ENCODE measurements around the gene EFHC1.

EFHC1 gene

GRCh38 chr6:52546192-52546591, 126.0 kb downstream of the EFHC1 start:
- Histone ChIP-seq H2BK120ac (ENCODE audit: low read depth, low read length) (no peak overlapping the region), H2BK5ac (ENCODE audit: low read length) (no peak overlapping the region), H3K36me3 (ENCODE audit: control insufficient read depth, insufficient read depth, low read length) (no peaks in the 10 kb centered on the region), H3K18ac (ENCODE audit: low read length) (no peak overlapping the region), H2AK5ac (ENCODE audit: low read length) (no peak overlapping the region), H3K4me1 (ENCODE audit: control insufficient read depth, low read depth, low read length) (peaks cover 32% of the 10 kb centered on the region), H3K4me3 (ENCODE audit: low read length) (no peak overlapping the region), H4K5ac (ENCODE audit: low read length) (no peak overlapping the region), H3K79me1 (ENCODE audit: low read length) (peaks cover 33% of the 10 kb centered on the region), H3K9ac (ENCODE audit: low read length) (no peak overlapping the region), H3K27me3 (ENCODE audit: insufficient read depth, low read length, poor library complexity) (no peaks in the 10 kb centered on the region), H3K4ac (ENCODE audit: low read depth, low read length) (no peak overlapping the region), H3K4me2 (ENCODE audit: low read length) (no peak overlapping the region), H4K8ac (ENCODE audit: low read depth, low read length) (no peak overlapping the region), H2BK15ac (replicated peaks; ENCODE audit: low read depth) (no peak overlapping the region), H3K56ac (ENCODE audit: low read length) (no peak overlapping the region), H3K27ac (ENCODE audit: low read depth, low read length) (no peak overlapping the region), H3K23ac (ENCODE audit: low read length) (no peak overlapping the region), H3K79me2 (ENCODE audit: control insufficient read depth, insufficient read depth, low read length) (peaks cover 49% of the 10 kb centered on the region)
- WGBS (ENCODE audit: extremely low coverage, insufficient coverage, low lambda C conversion rate) = no CpG with 5 or more reads among the region's 1 CpG
- no peak for DNase-seq

GRCh38 chr6:52546678-52547077, 126.5 kb downstream of the EFHC1 start:
- no peak overlapping the region for H2BK15ac ChIP-seq (replicated peaks; ENCODE audit: low read depth)
- H2AK5ac ChIP-seq (ENCODE audit: low read length) = no peak overlapping the region
- no CpG with 5 or more reads among the region's 3 CpGs for WGBS (ENCODE audit: extremely low coverage, insufficient coverage, low lambda C conversion rate)
- no peak overlapping the region for H3K27ac ChIP-seq (ENCODE audit: low read depth, low read length)
- no peak overlapping the region for H3K4me3 ChIP-seq (ENCODE audit: low read length)
- H3K4me2 ChIP-seq (ENCODE audit: low read length) = no peak overlapping the region
- H2BK120ac ChIP-seq (ENCODE audit: low read depth, low read length) = no peak overlapping the region
- H4K8ac ChIP-seq (ENCODE audit: low read depth, low read length) = no peak overlapping the region
- peak overlapping the region; percentile 20 for H3K18ac ChIP-seq (ENCODE audit: low read length)
- H3K79me1 ChIP-seq (ENCODE audit: low read length) = peaks cover 30% of the 10 kb centered on the region
- no peak overlapping the region for H3K4ac ChIP-seq (ENCODE audit: low read depth, low read length)
- H3K79me2 ChIP-seq (ENCODE audit: control insufficient read depth, insufficient read depth, low read length) = peaks cover 46% of the 10 kb centered on the region
- no peak overlapping the region for H3K9ac ChIP-seq (ENCODE audit: low read length)
- no peak for DNase-seq
- no peak overlapping the region for H4K5ac ChIP-seq (ENCODE audit: low read length)
- H3K23ac ChIP-seq (ENCODE audit: low read length) = no peak overlapping the region
- H3K56ac ChIP-seq (ENCODE audit: low read length) = peak overlapping the region; percentile 43
- H3K36me3 ChIP-seq (ENCODE audit: control insufficient read depth, insufficient read depth, low read length) = no peaks in the 10 kb centered on the region
- H3K27me3 ChIP-seq (ENCODE audit: insufficient read depth, low read length, poor library complexity) = no peaks in the 10 kb centered on the region
- no peak overlapping the region for H2BK5ac ChIP-seq (ENCODE audit: low read length)
- peaks cover 31% of the 10 kb centered on the region for H3K4me1 ChIP-seq (ENCODE audit: control insufficient read depth, low read depth, low read length)

- Histone ChIP-seq H4K5ac (ENCODE audit: low read length) (no peak overlapping the region), H3K4me3 (ENCODE audit: low read length) (no peak overlapping the region), H2BK15ac (replicated peaks; ENCODE audit: low read depth) (no peak overlapping the region), H3K27me3 (ENCODE audit: insufficient read depth, low read length, poor library complexity) (no peaks in the 10 kb centered on the region), H3K4me2 (ENCODE audit: low read length) (no peak overlapping the region), H2BK5ac (ENCODE audit: low read length) (no peak overlapping the region), H3K4ac (ENCODE audit: low read depth, low read length) (no peak overlapping the region), H2BK120ac (ENCODE audit: low read depth, low read length) (peak overlapping the region; percentile 51), H2AK5ac (ENCODE audit: low read length) (no peak overlapping the region), H3K56ac (ENCODE audit: low read length) (no peak overlapping the region), H3K23ac (ENCODE audit: low read length) (no peak overlapping the region), H3K79me2 (ENCODE audit: control insufficient read depth, insufficient read depth, low read length) (peaks cover 39% of the 10 kb centered on the region), H3K27ac (ENCODE audit: low read depth, low read length) (no peak overlapping the region), H3K4me1 (ENCODE audit: control insufficient read depth, low read depth, low read length) (peaks cover 32% of the 10 kb centered on the region), H3K18ac (ENCODE audit: low read length) (peak overlapping the region; percentile 9), H3K36me3 (ENCODE audit: control insufficient read depth, insufficient read depth, low read length) (no peaks in the 10 kb centered on the region), H4K8ac (ENCODE audit: low read depth, low read length) (no peak overlapping the region), H3K79me1 (ENCODE audit: low read length) (peaks cover 25% of the 10 kb centered on the region), H3K9ac (ENCODE audit: low read length) (no peak overlapping the region)
- DNase-seq = no peak
- WGBS (ENCODE audit: extremely low coverage, insufficient coverage, low lambda C conversion rate) = no CpG with 5 or more reads among the region's 9 CpGs
Measured at GRCh38 chr6:52547647-52548352, 127.7 kb downstream of the EFHC1 start.

- Histone ChIP-seq H4K5ac (ENCODE audit: low read length) (no peak overlapping the region), H3K27ac (ENCODE audit: low read depth, low read length) (no peak overlapping the region), H2BK5ac (ENCODE audit: low read length) (no peak overlapping the region), H3K36me3 (ENCODE audit: control insufficient read depth, insufficient read depth, low read length) (no peaks in the 10 kb centered on the region), H3K79me1 (ENCODE audit: low read length) (peaks cover 25% of the 10 kb centered on the region), H3K9ac (ENCODE audit: low read length) (no peak overlapping the region), H3K27me3 (ENCODE audit: insufficient read depth, low read length, poor library complexity) (no peaks in the 10 kb centered on the region), H3K4me2 (ENCODE audit: low read length) (no peak overlapping the region), H3K79me2 (ENCODE audit: control insufficient read depth, insufficient read depth, low read length) (peaks cover 39% of the 10 kb centered on the region), H3K18ac (ENCODE audit: low read length) (peak overlapping the region; percentile 43), H3K4me1 (ENCODE audit: control insufficient read depth, low read depth, low read length) (peaks cover 34% of the 10 kb centered on the region), H3K56ac (ENCODE audit: low read length) (peak overlapping the region; percentile 7), H3K4ac (ENCODE audit: low read depth, low read length) (no peak overlapping the region), H4K8ac (ENCODE audit: low read depth, low read length) (no peak overlapping the region), H3K4me3 (ENCODE audit: low read length) (no peak overlapping the region), H2AK5ac (ENCODE audit: low read length) (no peak overlapping the region), H2BK120ac (ENCODE audit: low read depth, low read length) (no peak overlapping the region), H2BK15ac (replicated peaks; ENCODE audit: low read depth) (no peak overlapping the region), H3K23ac (ENCODE audit: low read length) (no peak overlapping the region)
- no CpG with 5 or more reads among the region's 7 CpGs for WGBS (ENCODE audit: extremely low coverage, insufficient coverage, low lambda C conversion rate)
- no peak for DNase-seq
Measured at GRCh38 chr6:52548353-52548713, 128.2 kb downstream of the EFHC1 start.

- no peak overlapping the region for H3K9ac ChIP-seq (ENCODE audit: low read length)
- no peak overlapping the region for H3K4me2 ChIP-seq (ENCODE audit: low read length)
- H3K4me1 ChIP-seq (ENCODE audit: control insufficient read depth, low read depth, low read length) = peaks cover 34% of the 10 kb centered on the region
- H2BK5ac ChIP-seq (ENCODE audit: low read length) = no peak overlapping the region
- no peaks in the 10 kb centered on the region for H3K27me3 ChIP-seq (ENCODE audit: insufficient read depth, low read length, poor library complexity)
- H2AK5ac ChIP-seq (ENCODE audit: low read length) = no peak overlapping the region
- no peak overlapping the region for H4K8ac ChIP-seq (ENCODE audit: low read depth, low read length)
- no peak for DNase-seq
- peaks cover 27% of the 10 kb centered on the region for H3K79me1 ChIP-seq (ENCODE audit: low read length)
- H4K5ac ChIP-seq (ENCODE audit: low read length) = no peak overlapping the region
- no peak overlapping the region for H2BK120ac ChIP-seq (ENCODE audit: low read depth, low read length)
- H3K18ac ChIP-seq (ENCODE audit: low read length) = peak overlapping the region; percentile 43
- no peak overlapping the region for H3K56ac ChIP-seq (ENCODE audit: low read length)
- H3K4me3 ChIP-seq (ENCODE audit: low read length) = no peak overlapping the region
- H3K36me3 ChIP-seq (ENCODE audit: control insufficient read depth, insufficient read depth, low read length) = no peaks in the 10 kb centered on the region
- H3K27ac ChIP-seq (ENCODE audit: low read depth, low read length) = no peak overlapping the region
- no peak overlapping the region for H2BK15ac ChIP-seq (replicated peaks; ENCODE audit: low read depth)
- no peak overlapping the region for H3K4ac ChIP-seq (ENCODE audit: low read depth, low read length)
- no CpG with 5 or more reads among the region's 5 CpGs for WGBS (ENCODE audit: extremely low coverage, insufficient coverage, low lambda C conversion rate)
- H3K23ac ChIP-seq (ENCODE audit: low read length) = no peak overlapping the region
- peaks cover 44% of the 10 kb centered on the region for H3K79me2 ChIP-seq (ENCODE audit: control insufficient read depth, insufficient read depth, low read length)
Measured at GRCh38 chr6:52548999-52549398, 128.9 kb downstream of the EFHC1 start.

- H2BK5ac ChIP-seq (ENCODE audit: low read length) = no peak overlapping the region
- H3K79me1 ChIP-seq (ENCODE audit: low read length) = peaks cover 26% of the 10 kb centered on the region
- no peak overlapping the region for H3K56ac ChIP-seq (ENCODE audit: low read length)
- H3K79me2 ChIP-seq (ENCODE audit: control insufficient read depth, insufficient read depth, low read length) = peaks cover 46% of the 10 kb centered on the region
- no peak overlapping the region for H3K18ac ChIP-seq (ENCODE audit: low read length)
- no peak for DNase-seq
- H3K4me2 ChIP-seq (ENCODE audit: low read length) = no peak overlapping the region
- no peak overlapping the region for H3K23ac ChIP-seq (ENCODE audit: low read length)
- H4K8ac ChIP-seq (ENCODE audit: low read depth, low read length) = no peak overlapping the region
- H4K5ac ChIP-seq (ENCODE audit: low read length) = no peak overlapping the region
- H3K27me3 ChIP-seq (ENCODE audit: insufficient read depth, low read length, poor library complexity) = no peaks in the 10 kb centered on the region
- no peak overlapping the region for H2BK120ac ChIP-seq (ENCODE audit: low read depth, low read length)
- peaks cover 29% of the 10 kb centered on the region for H3K4me1 ChIP-seq (ENCODE audit: control insufficient read depth, low read depth, low read length)
- H3K9ac ChIP-seq (ENCODE audit: low read length) = no peak overlapping the region
- no peak overlapping the region for H2BK15ac ChIP-seq (replicated peaks; ENCODE audit: low read depth)
- H3K4ac ChIP-seq (ENCODE audit: low read depth, low read length) = no peak overlapping the region
- 100% methylated on average over 2 of the region's 4 CpGs for WGBS (ENCODE audit: extremely low coverage, insufficient coverage, low lambda C conversion rate)
- H3K27ac ChIP-seq (ENCODE audit: low read depth, low read length) = no peak overlapping the region
- H3K4me3 ChIP-seq (ENCODE audit: low read length) = no peak overlapping the region
- H2AK5ac ChIP-seq (ENCODE audit: low read length) = no peak overlapping the region
- no peaks in the 10 kb centered on the region for H3K36me3 ChIP-seq (ENCODE audit: control insufficient read depth, insufficient read depth, low read length)
Measured at GRCh38 chr6:52549428-52549827, 129.3 kb downstream of the EFHC1 start.

Data from mesendoderm (in vitro differentiated cells).